Epidermal melanocyte (primary cell): ENCODE measurements around the gene PLXNA4.

Source experiments
- DNase-seq: peaks from one replicate; pipeline ENCODE4 v3.0.0; 2011; ENCODE audit warnings: low spot score; ENCODE audit not compliant: insufficient read length

Gene PLXNA4

DNA sequence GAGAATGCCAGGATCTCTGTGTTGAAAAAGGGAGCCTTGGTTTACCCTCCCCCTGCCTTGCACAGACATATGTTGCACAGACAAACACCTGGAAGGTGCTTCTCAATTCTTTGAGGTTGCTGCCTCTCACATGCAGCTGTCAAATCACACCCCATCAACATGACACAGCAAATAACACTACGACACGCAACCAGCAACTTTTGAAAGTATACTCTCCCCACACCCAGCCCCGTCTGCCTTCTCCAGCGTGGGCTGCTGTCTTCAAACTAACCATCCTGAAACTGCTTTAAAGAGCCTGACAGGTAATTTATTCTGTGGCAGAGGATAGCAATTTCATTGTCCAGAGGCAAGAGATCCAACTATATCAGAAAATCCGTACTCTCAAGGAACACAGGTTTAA lies 136.1 kb downstream of the PLXNA4 start:
- no peak for DNase-seq

DNA sequence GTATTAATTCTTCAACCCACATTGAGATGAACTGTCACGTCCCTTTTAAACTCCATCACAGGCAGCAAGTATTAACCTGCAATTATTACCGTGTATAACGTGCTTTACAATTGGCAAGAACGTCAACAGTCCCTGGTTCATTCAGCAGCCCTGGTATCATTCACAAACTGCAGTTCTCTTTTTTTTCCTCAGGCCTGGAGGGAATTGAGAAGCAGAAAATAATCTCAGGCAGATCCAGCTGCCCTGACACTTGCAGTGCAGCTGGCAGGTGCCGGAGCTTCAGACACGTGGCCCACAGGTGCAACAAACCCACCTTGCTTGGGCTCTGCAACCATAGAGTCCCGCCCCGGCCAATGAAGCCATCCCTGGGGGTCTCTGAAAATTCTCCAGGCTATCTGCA lies 137.3 kb downstream of the PLXNA4 start:
- DNase-seq: no peak

DNA sequence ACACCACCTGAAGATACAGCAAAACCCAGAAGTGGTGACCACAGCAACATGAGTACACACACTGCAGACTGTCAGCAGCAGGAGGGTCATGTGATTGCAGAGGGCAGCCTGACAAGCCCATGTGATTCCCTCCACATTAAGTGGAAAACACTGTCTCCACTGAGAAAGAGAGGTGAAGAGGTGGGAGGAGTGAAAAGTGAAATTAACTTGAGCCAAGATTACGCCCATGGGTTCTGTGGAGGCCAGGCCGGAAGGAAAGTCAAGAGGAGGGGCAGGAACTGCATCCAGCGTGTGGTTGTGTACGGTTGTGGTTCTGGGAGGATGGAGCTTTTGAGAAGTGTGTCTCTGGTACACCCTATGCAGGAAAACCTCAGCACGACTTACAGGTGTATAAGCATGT lies 138.5 kb downstream of the PLXNA4 start:
- DNase-seq: no peak

DNA sequence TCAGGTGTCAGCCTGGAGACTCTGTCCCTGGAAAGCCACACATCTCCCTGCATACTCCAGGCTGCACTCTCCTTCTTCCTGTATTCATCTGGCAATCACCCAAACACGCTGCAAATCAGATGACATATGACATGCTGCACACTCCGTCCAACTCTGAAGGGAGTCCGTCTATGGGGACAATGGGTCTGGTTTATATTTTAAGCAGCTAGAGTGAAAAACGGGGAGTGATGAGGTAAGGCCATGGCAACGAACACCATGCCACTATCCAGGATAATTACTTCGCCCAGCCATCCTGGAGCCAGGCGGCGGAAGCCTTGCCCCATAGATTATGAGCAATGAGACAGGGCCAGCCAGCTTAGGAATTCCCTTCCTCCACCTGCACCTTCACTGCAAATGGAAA lies 140.1 kb downstream of the PLXNA4 start:
- no peak for DNase-seq

DNA sequence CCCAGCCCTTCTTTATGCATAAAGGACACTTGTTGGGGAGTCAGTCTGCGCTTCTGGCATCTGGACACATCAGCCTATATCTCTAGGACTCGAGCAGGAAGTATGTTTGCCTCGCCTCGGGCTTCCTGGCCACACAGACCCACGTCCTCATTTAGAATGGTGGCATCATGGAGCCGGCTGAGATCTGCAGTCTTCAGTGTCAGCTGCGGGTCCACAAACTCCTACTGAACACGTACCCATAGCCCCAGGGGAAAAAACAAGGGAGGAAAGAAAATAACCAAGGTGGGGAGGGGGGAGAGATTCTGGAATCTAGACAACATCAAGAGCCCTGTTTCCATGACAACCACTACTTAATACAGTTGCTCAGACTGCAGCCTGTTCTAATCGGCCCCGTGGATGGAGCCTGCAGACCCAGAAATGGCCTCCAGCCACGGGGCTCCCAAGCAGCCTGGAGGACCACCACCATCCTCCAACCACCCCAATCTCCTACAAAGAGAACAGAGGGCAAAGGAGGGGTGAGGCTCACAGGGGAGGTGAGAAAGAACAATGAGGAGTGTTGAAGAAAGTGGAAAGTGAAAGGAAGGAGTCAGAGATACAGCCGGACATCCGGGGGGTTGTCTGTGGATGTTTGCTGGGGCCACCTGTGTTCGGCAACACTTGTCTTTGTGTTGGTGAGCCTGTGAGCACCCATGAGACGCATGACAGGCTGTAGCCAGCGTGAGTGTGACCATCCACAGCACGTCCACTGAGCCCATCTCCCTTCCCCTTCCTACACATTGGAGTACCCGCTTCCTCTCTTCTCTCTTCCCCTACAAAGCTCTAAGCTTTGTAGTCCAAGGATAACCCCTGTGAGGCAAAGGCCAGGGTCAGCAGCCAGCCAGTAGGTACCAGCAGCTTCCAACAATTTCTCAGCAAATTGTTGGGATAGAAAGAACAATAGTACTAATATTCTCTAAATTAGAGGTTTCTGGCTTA lies 141.0 kb downstream of the PLXNA4 start:
- no peak for DNase-seq

DNA sequence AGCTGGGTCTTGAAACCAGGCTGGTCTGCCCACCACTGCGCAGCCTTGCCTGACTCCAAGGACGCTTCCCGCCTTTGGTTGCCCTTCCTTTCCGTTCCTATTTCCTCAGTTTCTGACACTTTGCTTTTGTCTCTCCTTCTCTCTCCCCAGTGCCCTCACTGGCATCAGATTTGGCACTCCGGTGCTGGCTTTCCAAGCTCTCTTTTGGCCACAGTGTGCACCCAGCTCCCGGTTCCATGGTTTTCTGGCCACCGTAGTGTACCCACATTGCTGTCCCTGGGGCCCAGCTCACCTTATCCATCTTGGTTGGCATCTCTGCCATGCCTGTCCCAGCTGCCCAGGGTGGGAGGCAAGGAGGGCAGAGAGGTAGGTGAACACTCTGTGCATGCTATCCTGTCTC lies 142.2 kb downstream of the PLXNA4 start:
- no peak for DNase-seq

DNA sequence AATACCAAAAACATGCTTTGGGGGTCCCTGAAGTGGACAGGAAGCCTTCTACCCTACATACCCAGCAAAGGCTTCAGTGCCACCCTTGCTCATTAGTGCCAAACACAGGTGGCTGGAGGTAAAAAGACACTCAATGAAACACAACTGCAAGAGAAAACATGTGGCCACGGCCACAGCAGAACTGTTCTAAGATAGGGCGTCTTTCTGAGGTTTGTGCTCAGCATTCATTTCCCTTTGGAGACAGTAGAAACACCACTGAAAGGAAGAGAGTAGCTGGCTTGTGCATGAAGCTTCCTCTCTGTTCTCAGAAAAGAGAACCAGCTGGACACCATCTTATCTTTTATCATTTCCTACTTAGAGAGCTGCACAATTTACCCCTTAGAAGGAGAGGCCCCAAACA lies 143.0 kb downstream of the PLXNA4 start:
- no peak for DNase-seq

DNA sequence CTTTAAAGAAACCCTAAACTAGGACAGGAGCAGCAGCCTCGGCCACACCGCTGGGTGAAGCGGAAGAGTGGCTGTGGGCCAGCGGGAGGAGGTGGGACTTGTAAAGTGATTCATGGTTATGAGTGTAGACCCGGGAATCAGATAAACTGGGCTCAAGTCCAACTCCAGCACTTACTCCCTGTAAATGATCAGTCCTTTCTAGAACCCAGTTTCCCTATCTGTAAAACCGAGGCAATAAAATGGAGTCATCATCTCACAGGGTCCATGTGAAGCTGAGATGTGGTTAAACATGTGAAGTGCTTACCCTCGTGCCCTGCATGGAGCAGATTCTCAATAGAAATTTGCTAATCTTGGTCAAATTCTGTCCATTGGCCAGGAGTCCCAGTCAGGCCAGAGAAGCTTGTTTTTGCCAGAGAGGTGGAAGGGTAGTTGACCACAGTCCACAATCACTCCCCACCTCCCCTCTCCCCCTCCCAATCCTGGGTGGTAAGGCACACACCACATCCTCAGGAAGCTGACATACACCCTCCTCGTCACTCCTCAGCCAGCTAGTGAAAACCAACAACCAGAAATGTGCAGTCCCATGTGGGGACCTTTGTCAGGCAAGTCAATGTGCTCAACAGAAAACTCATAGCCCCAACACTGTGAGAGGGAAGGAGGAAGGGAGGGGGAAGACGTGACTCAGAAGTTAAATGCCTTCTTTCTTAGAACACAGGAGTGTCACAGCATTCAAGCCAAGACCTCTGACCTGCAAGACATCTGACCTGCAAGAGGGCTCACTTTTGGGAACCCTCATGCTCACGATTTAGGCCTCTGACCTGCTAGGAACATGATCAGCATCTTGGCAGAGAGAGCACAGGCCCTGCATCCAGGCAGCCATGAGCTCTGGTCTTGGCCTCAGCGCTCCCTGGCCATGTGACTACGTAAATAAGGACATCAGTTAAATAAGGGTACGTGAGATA lies 145.1 kb downstream of the PLXNA4 start:
- no peak for DNase-seq

DNA sequence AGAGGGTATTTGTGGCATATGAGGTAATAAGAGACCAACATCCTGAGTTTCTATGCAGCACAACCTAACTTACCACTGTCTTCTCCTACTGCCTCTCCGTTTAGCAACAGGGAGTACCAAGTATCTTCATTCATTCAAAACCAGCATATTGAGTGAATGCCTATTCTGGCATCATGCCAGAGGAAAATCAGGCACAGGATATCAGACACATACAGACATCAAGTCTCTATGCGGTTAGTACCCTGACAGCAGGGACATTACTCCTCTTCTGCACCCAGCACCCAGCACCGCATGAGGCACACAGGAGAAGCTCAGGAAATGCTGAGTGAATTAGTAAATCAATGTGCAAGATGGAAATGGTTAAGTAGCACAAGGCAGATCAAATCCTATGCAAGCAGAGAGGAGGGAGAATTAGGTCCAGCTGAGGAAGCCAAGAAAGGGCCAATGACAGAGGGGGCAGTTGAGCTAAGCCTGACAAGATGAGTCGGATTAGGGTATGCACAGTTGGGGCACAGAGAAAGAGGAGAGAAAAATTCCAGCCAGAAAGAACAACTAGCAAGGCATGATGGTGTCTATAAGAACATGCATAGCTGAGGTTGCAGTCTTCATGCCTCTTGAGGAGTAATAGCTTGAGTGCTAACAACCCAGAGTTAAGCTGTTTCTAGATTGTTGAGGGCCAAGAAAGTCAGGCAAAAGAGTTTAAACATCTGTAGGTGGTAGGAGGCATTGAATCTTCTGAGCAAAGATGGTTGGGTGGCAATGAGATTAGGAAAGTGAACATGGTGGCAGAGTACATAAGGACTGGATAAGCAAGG lies 146.0 kb downstream of the PLXNA4 start:
- DNase-seq: no peak

DNA sequence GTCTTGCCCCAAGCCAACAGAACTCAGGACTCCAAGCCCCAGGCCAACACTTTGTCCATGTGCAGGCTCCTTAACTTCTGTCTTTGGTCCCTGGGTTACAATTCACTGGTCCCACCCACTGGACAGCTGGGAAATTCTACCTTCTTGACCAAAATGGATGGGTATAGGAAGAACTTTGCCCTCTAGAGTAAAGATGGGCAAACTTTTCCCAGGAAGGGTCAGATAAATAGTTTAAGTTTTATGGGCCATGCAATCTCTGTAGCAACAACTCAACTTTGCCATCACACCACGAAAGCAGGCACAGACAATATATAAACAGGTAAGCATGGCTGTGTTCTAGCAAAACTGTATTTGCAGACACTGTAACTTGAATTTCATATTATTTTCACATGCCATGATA lies 147.1 kb downstream of the PLXNA4 start:
- DNase-seq: no peak

DNA sequence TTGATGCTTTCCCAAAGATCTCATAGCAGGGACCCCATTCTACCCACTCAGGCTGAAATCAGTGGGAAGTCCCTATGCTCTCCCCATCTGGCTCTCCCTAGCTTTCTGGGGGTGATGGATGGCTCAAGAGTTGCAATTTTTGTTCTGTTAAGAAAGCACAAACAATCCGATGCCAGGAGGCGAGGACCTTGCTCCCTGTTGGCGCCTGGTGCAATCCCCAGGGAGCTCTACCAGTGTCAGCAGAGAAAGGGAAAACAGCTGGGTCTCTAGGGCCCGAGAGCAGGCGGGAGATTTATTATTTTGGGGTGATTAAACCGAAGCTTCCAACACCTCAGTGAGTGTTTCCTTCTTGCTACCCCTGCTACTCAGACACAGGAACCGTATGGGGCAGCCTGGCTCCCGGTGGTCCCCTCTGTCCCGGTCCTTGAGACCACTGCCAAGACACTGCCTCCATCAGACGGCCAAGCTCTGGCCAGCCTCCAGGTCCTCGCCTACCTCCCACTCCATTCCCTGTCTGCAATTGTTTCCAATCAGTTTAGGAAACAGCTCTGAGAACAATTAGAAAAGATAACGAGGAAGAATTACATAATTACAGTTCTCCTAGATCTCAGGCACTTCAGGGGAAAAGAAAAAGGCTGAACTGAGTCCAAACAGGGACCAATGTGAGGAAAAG lies 147.9 kb downstream of the PLXNA4 start:
- DNase-seq: no peak

DNA sequence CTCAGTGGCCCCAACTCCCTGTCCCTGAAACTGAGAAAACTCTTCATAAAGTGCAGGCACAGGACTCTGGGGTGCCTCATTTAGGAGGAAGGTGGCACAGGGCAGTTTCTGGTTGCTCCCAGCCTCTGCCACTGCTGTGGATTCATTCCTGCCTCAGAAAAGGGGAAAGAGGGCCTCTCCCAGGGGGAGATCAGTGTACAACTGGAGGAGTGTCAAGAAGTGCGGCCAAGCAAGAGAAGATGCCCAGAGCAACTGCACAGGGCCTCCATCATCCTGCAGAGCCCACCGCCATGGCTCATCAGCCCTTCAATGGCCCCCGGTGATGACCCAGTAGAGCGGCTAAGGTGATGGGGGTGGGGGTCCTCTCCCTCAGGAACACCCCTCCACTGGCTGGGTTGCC lies 150.3 kb downstream of the PLXNA4 start:
- no peak for DNase-seq

DNA sequence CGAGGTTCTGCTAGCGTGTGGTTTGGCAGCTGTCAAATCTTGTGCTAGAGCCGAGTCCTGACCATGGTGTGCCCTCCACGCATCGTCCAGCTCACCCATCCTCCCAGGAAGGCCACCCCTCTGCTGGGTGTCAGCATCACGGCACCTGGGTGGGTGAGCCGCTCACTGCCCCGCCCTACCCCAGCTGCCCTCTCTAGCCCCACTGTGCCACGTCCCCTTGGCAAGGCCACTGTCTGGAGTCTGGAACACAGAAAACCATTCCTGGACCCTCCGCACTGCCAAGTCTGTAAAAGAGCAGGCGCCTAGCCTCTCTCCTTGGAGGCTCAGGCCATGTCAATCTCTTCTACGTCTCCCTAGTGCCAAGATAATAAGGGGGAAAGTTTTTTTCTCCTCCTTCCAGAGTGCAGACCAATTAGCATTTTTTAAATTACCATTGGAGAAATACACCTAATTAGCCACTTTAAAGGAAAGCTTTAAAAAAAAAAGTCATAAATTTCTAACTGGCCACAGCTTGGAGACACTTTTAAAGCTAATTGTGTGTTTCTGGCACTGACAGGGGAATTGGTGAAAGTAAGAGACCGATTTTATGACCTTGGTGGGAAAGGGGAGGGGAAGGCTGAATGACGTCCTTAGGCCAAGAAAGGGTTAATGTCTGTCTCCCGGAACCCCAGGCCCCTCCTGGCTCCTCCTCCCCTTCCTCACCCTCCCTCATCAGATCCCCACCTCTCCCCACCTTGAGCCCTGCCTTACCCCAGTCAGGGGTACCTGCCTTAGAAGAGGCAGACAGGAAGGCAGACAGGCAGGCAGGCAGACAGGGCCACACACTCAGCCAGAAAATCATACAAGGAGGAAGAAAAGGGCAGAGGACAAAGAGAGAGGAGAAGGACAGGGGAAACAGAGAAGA lies 151.2 kb downstream of the PLXNA4 start:
- no peak for DNase-seq

DNA sequence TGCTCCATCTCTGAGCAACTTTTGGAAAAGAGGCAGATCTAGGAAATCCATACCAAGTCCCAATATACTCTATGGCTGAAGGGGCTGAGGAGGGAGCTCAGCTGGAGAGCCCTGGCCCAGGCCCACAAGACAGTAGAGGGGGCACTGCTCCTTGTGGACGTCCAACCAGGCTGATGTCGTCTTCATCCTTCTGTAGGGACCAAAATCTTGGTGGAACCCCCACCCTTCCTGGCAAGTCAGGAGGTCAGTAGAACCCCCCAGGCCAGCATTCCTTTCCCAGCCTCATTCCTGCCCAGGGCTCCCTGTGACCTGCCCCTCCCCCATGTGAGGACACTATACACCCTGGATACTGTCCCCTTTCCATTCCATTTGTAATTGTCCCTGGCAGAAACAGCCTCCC lies 152.0 kb downstream of the PLXNA4 start:
- no peak for DNase-seq

DNA sequence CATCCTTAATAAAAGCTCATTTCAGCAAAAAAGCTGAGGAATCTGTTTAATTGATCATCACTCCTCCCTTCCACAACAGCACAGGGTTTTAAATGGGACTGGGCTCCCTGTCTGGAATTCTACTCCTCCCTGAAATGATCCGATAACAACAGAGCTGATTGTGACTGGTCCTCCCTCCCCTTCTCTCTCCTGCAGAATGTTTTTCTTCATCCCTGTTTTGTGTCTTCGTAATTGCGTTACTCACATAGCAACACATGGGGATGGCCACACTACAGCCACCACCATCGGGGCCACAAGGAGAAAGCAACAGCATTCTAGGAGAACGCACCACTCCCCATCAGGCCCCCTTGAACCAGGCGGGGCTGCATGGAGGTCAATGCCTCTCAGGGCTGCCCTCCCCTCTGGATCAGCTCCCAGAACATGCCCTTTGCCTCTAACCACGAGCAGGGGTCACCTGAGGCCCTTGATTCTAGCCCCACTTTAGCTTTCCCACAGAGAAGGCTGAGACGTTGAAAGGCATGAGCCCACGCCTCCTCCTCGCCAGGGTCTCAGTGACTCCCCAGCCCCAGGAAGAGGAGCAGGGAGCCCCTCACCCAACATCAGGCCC lies 152.6 kb downstream of the PLXNA4 start:
- no peak for DNase-seq

DNA sequence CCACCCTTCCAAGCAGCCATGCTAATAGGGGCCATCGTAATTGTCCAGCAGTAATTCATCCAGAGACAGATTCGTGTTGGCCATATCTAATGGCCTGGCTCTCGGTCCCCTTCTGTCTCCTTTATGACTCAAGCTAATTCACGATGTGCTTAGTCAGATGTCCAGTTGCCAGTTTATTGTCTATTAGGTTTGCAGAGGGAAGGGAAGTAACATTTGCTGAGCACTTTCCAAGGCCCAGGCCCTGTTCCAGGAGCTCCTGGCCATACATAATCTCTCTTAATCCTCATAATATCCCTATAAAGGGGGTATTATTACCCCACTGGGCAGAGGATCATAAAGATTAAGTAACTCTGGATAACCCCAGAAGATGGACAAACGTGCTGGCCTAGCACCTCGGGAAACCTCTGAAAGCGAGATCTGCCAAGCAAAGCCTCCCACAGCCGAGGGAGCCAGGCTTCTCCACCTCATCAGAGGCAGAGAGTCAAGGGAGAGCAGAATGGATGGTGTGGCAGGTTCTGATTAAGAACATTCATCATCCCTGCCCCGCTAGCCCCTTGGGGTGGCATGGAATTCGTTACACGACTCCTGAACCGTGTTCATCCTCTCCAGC lies 153.7 kb downstream of the PLXNA4 start:
- no peak for DNase-seq

DNA sequence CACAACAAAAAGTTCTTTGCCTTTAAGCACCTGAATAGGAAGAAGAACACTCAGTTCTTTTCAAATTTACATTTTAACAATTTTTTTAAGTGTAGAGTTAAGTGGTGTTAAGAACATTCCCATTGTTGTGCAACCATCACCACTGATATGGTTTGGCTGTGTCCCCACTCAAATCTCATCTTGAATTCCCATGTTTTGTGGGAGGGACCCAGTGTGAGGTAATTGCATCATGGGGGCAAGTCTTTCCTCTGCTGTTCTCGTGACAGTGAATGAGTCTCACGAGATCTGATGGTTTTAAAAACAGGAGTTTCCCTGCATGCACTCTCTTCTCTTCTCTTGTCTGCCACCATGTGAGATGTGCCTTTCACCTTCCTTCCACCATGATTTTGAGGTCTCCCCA lies 155.7 kb downstream of the PLXNA4 start:
- no peak for DNase-seq

DNA sequence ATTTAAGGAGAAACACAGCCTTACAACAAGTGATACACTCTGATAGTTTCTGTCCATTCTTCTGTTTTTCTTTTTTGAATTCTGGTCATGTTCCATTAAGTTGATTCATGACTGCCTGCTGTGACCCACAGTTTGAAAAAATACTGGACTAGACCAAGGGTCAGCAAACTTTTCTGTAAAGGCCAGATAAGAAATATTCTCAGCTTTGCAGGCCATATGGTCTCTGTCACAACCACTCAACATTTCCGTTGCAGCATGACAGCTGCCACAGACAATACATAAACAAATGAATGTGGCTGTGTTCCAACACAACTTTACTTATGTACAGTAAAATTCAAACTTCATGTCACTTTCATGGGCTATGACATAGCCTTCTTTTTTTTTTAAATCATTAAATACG lies 156.7 kb downstream of the PLXNA4 start:
- no peak for DNase-seq

DNA sequence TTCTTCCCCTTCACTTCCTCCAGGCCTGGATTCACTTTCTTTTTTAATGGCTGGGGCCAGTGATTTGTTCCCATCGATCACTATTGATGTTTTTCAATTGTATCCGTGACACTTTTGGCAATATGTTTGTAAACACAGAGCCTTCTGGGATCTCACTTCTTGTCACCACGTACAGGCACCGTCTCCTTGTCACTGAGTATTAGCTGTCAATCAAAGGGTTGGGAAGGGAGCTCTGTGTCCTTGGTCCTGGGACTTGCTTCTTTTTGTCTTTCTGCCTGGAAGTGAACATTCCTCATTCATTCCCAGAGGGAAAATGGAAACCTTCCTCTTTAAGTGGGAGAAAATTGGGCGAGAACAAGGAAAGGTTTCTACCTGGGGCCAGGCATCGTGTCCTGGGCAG lies 157.4 kb downstream of the PLXNA4 start:
- no peak for DNase-seq
